ENCODE measurements around the gene PKHD1.

- TF ChIP-seq CTCF (IDR thresholded peaks at IDR 0.05; ENCODE audit: low read length) (no peak), EZH2 (IDR thresholded peaks at IDR 0.05; ENCODE audit: borderline replicate concordance, low read length) (no peak)
Measured at GRCh38 chr6:51841626-51842025, 245.8 kb downstream of the PKHD1 start.

All from OCI-LY1 (cell line).